Fibroblast of the aortic adventitia (primary cell): Measurements from ENCODE around the gene ASCL1. TPM values are rescaled to one million over a fixed set of nuclear protein-coding genes. Genes with fewer than 3 reads are reported as not detected.

Experiments used
- DNase-seq: peaks from one replicate; pipeline ENCODE4 v3.0.0-alpha.2; 2010; ENCODE audit warnings: low read depth
- H3K4me3 ChIP-seq: 2 replicates; pipeline ENCODE4 v1.5.1; 2011; ENCODE audit warnings: low read depth, mild to moderate bottlenecking, control low read depth, low read length, moderate library complexity
- total RNA-seq: library from RNA; depleted of rRNA; stranded (reverse); fragments of >200 nt; gene quantifications from 2 replicates; pipeline ENCODE4 v1.2.3, GENCODE V29; 2012; ENCODE audit warnings: low replicate concordance
- TF ChIP-seq, protein P1 (sequence below): IDR thresholded peaks from 2 replicates; pipeline ENCODE4 v1.5.1; 2011; ENCODE audit warnings: mild to moderate bottlenecking, low read length, control low read depth, inconsistent platforms; ENCODE audit not compliant: insufficient read depth

The ASCL1 gene
- total RNA-seq, 1 donor, result not detected

GRCh38 chr12:102913453-102914226, 43.8 kb upstream of the ASCL1 start:
- DNase-seq, result no peak
- no peak overlapping the region for H3K4me3 ChIP-seq
- TF ChIP-seq, protein P1, sequence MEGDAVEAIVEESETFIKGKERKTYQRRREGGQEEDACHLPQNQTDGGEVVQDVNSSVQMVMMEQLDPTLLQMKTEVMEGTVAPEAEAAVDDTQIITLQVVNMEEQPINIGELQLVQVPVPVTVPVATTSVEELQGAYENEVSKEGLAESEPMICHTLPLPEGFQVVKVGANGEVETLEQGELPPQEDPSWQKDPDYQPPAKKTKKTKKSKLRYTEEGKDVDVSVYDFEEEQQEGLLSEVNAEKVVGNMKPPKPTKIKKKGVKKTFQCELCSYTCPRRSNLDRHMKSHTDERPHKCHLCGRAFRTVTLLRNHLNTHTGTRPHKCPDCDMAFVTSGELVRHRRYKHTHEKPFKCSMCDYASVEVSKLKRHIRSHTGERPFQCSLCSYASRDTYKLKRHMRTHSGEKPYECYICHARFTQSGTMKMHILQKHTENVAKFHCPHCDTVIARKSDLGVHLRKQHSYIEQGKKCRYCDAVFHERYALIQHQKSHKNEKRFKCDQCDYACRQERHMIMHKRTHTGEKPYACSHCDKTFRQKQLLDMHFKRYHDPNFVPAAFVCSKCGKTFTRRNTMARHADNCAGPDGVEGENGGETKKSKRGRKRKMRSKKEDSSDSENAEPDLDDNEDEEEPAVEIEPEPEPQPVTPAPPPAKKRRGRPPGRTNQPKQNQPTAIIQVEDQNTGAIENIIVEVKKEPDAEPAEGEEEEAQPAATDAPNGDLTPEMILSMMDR, result no peak

DNA sequence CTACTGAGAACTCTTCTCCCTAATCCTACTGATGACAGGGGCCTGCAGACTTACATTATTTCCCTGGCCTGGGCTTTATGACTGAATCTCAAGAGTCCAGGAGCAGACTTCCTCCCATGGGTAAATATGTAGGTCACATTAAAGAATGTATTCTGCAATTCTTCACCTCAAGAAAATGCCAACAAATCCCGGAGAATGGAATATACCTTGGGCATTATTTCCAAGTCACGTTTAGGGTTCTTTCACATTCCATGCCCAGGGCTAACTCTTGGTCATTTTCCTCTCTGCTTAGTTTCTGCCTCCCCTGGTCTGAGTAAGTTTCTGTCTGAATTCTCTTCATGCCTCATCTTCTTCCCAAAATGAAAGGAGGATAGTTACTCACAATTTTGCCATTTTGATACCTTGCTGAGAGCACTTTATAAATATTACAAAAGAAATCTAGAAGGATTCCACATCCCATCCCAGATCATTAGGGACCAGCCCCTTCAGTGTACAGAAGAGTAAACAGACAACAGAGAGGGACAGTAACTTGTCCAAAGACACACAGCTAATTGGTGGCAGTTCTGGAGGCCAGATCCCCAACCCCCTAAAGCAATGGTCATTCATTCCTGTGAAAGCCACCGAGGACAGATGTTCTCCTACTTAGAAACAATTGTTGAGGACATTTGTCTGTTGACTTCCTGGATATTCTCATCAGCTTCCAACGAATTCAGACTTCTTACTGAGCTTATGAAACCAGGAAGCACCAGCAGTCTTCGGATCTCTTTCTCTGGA, 41.0 kb upstream of the ASCL1 start:
- no peak for DNase-seq
- TF ChIP-seq, protein P1, result no peak
- no peak overlapping the region for H3K4me3 ChIP-seq

DNA sequence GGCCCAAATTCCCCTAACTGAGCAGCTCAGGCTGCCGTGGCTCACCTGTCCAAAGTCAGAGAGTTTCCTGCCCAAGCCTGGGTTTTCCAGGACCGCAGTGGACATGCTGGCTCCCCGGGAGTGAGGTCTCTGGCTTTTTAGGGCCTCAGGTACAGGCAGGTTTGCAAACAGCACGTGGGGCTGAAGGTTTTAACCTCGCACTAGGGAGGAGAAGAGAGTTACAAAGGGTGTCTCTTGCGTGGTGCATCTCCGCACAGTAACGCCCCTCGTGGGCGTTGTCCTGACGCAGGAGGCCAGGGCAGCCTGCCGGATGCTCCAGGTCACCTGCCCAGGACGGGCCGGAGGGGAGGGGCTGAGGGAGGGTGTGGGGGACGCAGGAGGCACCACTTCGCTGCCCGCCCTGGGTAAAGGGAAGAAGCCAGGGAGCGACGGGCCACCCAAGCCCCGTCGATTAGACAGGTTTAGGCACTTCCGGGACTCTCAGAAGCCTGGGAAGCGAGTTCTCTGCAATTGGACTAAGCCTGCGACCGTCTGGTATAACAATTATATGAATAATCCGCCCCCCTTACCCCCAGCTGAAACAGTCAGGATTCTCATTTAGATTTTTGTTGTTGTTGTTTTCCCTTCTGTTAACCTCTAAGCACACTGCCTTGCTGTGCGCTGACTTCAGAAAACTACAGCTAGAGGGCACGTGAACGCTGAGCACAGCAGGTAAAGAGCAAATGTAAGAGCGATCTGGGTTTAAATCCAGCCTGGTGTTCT, 40.3 kb upstream of the ASCL1 start, which contains the start of gene PAH:
Gene PAH, minus strand, starts transcription at position 219 of the 762 bp plus-strand sequence. Its CDS starts 114 bp downstream, at position 105.
- TF ChIP-seq, protein P1, result no peak
- no peak within 1 kb of the TSS for H3K4me3 ChIP-seq
- no peak for DNase-seq

DNA sequence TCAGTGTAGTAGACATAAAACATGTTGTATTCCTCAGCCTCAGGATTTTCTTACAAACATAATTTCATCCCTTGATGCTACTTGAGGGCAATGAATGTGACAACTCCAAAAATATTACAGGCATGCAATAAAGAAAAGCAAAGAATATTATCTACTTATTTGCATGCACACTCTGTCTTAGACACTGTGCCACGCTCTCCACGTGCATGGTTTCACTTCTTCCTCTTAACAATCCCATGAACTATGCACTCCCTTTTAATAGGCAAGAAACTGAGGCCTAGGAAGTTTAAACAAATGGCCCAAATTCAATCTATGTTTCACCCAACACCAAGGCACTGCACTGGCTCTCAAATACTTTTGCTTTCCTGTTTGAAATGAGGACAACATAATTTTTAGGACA, 38.6 kb upstream of the ASCL1 start:
- no peak for DNase-seq
- TF ChIP-seq, protein P1, result no peak
- no peak overlapping the region for H3K4me3 ChIP-seq

- no peak for DNase-seq
- TF ChIP-seq, protein P1, result no peak
- H3K4me3 ChIP-seq, result no peak overlapping the region
These were observed 37.2 kb upstream of the ASCL1 start for GRCh38 chr12:102920271-102920670.

- no peak overlapping the region for H3K4me3 ChIP-seq
- DNase-seq, result no peak
- TF ChIP-seq, protein P1, result no peak
These were observed 36.2 kb upstream of the ASCL1 start for GRCh38 chr12:102921240-102921639.
